GM19395 (cell line): Measurements from ENCODE around the gene KLHDC8B.
"Not testable (repeated sequence)": the region's sequence is repeated elsewhere in the genome, so short reads cannot be mapped to it uniquely, and the experiment has no call there.

ENCODE experiments used
- ATAC-seq: cut with Tn5 transposase; IDR thresholded peaks from one replicate; pipeline ENCODE4 v1.9.1; 2021; ENCODE audit warnings: mild to moderate bottlenecking, moderate library complexity; ENCODE audit not compliant: unreplicated experiment

Gene KLHDC8B

DNA sequence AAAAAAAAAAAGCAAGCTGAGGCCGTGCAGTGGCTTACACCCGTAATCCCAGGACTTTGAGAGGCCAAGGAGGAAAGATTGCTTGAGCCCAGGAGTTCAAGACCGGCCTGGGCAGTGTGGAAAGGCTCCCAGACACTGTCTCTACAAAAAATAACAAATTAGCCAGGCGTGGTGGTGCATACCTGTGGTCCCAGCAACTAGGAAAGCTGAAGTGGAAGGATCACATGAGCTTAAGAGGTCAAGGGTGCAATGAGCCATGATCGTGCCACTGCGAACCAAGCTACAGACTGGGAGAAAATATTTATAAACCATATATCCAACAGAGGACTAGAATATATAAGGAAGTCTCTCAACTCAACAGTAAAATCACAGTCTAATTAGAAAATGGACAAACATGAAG lies 10.0 kb downstream of the KLHDC8B start:
- no peak for ATAC-seq

DNA sequence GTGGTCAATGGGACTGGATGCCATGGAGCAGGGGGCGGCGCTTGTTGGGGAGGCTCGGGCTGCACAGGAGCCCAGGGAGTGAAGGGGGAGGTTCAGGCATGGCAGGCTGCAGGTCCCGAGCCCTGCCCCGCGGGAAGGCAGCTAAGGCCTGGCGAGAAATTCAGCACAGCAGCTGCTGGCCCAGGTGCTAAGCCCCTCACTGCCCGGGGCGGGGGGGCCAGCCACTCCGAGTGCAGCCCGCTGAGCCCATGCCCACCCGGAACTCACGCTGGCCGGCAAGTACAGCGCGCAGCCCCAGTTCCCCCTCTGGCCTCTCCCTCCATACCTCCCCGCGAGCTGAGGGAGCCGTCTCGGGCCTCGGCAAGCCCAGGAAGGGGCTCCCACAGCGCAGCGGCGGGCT lies 11.3 kb downstream of the KLHDC8B start:
- ATAC-seq = no peak

DNA sequence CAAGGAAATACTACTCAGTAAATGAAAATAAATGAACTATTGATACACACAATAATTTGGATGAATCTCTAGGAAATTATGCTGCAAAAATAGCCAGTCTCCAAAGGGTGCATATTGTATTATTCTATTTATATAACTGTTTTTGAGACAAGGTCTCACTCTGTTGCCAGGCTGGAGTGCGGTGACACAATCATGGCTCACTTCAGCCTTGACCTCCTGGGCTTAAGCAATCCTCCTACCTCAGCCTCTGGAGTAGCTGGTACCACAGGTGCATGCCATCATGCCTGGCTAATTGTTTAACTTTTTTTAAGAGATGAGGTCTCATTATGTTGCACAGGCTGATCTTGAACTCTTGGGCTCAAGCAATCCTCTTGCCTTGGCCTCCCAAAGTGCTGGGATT lies 12.5 kb downstream of the KLHDC8B start:
- no peak for ATAC-seq

DNA sequence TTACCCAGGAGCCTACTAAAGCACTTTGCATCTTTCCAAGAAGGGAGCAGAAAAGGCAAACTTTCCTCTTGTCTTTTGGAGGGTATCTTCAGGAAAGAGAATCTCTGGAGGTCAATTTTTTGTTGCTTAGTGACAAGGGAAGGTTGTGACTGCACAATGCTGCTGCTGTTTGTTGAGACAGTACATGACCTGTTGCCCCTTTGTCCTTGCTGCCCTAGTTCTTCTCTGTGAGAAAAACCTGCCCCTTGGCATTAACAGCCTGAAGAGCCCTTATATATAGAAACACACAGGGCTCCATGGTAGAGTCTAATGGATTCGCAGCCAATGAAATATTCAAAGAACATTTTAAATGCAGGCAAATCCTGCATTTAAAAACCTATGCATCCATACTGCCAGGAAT lies 20.3 kb downstream of the KLHDC8B start:
- no peak for ATAC-seq

DNA sequence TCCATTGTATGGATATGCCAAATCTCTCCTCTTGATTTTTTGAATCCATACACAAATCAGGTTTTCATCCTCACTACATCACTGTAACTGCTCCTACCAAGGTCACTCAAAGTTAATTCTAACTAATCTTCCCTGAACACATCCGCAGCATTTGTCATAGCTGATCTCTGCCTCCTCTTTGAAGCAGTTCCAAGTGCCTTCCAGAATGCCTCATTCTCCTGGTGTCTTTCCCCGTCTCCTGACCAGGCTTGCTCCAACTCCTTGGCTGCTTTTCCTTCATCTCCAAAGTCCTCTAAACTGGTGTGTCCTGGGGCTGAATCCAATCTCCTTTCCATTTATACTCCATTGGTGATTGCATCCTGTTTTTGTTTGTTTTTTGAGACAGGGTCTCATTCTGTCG lies 26.8 kb downstream of the KLHDC8B start:
- ATAC-seq = no peak

DNA sequence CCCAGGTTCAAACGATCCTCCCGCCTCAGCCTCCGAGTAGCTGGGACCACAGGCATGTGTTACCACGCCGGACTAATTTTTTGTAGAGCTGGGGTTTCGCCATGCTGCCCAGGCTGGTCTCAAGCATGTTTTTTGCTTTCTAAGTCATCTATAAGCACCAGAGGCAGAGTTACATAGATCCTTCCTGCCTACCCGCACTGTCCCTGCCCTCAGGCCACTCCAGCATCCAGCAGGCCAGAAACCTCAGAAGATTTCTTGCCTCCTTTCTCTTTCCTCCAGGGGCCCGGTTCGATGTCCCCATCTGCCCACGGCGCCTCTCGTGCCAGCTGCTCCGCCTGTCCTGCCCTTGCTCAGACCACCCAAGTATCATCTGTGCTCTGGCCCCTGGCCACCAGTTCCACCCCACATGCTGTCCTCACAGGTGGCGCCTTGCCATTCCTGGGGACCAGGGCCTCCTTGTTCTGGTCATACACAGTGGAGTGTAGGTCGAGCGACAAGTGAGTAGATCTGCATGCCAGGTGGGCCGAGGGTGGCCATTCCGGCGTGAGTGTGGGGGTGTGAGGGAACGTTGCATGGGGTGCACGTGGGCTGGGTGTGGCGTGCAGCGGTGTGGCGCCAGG lies 27.3 kb downstream of the KLHDC8B start:
- no peak for ATAC-seq

DNA sequence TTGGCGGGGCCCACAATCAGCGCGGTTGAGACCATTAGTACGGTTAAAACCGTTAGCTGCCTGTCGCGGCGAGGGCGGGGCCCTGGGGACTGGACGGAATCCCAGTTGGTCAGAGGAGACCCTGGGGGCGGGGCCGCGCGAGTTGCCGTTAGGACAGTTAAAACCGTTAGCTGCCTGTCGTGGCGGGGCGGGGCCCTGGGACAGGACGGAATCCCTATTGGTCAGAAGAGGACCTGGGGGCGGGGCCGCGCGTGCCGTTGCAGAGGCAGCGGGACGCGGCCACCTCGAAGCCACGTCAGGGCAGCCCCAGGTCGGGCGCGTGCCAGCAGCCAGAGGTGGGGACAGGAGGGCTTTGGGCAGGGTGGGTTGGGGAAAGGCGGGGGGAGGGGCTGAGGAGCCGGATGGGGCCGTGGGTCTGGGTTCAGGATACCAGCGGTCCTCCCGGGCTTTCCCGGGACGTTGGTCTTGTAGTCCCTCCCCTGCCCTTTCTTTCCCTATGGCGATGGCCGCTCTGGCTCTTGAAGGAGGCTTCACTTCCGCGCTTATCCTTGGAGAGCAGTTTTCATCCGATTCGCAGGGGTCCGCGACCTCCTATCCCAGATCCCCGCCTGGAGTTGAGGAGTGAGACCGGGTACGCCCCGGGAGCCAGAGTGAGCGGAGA lies 28.0 kb downstream of the KLHDC8B start:
- no peak for ATAC-seq

DNA sequence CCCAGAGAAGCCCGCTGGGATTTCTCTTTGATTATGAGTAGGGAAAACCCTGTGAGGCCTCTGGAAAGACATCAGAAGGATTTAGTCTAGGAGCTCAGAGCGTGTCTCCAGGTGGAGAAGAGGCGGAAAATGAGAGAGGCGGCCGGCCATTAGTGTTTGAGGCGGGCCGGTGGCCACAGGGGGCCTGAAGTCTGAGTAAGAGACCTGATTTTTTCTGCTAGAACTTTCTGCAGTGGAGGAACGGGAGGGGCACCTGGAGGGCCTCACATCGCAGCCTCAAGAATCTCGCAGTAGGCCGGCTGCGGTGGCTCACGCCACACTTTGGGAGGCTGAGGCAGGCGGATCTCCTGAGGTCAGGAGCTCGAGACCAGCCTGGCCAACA lies 28.5 kb downstream of the KLHDC8B start:
- no peak for ATAC-seq

DNA sequence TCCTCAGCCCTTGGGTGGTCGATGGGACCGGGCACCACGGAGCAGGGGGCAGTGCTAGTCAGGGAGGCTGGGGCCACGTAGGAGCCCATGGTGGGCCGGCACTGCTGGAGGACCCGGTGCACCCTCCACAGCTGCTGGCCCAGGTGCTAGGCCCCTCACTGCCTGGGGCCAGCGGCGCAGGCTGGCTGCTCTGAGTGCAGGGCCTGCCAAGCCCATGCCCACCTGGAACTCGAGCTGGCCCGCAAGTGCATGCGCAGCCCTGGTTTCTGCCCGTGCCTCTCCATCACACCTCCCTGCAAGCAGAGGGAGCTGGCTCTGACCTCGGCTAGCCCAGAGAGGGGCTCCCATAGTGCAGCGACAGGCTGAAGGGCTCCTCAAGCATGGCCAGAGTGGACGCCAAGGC lies 42.1 kb downstream of the KLHDC8B start:
- ATAC-seq = no peak

DNA sequence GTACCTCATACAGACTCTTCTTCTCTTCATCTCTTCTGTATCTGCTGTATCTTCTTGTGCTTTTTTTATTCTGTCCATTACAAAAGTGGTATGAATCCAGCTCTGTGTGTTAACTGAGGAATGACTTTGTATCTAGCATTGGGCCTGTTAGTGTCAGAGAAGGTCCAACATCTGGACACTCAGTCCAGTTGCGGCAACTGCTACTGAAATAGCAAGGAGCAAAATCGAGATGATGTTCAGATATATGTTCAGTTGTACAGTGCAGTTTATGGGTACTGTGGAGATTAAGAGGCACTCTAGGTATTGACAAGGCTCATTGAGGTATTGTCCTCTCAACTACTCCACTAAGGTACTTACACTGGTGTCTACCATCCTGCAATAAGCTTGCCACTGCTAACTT lies 42.6 kb downstream of the KLHDC8B start:
- ATAC-seq = no peak

DNA sequence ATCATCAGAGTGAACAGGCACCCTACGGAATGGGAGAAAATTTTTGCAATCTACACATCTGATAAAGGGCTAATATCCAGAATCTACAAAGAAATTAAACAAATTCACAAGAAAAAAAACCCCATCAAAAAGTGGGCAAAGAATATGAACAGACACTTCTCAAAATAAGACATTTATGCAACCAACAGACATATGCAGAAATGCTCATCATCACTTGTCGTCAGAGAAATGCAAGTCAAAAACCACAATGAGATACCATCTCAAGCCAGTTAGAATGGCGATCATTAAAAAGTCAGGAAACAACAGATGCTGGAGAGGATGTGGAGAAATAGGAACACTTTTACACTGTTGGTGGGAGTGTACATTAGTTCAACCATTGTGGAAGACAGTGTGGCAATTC lies 45.3 kb downstream of the KLHDC8B start:
- not testable (repeated sequence) for ATAC-seq

DNA sequence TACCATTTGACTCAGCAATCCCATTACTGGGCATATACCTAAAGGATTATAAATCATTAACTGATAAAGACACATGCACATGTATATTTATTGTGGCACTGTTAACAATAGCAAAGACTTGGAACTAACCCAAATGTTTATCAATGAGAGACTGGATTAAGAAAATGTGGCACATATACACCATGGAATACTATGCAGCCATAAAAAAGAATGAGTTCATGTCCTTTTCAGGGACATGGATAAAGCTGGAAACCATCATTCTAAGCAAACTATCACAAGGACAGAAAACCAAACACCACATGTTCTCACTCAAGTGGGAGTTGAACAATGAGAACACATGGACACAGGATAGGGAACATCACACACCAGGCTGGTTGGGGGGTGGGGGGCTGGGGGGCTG lies 45.7 kb downstream of the KLHDC8B start:
- not testable (repeated sequence) for ATAC-seq

DNA sequence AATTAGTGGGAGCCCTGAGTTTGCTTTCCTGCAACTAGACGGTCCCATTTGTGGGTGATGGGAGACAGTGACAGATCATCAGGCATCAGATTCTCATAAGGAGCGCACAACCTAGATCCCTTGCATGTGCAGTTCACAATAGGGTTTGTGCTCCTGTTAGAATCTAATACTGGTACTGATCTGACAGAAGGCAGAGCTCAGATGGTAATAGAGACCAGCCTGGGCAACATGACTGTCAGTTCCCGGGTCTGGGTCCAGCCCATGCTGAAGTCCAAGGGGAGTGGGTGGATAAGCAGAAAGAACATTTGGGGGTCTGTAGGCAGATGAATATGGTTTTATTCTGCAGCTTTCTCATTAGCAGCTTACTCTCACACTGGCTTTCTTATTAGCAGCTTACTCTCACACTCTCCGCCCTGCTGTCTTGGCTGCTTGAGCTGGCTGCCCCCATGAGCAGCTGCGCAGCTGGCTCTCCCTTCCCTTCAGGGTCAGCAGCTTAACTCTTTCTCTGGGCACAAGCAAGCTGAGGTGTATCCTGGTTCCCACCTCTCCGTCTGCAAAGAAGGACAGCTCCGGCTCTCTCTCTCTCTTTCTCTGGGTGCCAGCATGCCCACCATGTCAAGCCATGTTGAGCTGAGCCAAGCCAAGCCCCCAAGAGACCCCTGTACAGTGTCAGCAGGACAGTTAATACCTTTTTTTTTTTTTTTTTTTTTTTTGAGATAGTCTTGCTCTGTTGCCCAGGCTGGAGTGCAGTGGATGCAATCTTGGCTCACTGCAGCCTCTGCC lies 46.5 kb downstream of the KLHDC8B start:
- no peak for ATAC-seq

DNA sequence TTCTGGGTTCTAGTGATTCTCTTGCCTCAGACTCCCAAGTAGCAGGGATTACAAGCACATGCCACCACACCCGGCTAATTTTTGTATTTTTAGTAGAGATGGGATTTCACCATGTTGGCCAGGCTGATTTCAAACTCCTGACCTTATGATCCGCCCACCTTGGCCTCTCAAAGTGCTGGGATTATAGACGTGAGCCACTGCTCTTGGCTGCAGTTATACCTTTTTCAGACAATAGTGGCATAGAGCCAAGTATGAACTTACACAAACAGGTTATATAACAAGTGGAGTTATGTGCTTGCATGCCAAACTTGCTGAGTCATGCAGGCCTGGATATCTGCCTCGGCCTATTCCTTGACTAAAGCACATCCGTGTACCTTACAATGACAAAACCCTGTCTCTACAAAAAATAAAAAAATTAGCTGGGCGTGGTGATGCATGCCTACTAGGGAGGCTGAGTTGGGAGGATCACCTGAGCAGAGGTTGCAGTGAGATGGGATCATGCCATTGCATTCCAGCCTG lies 47.1 kb downstream of the KLHDC8B start:
- not testable (repeated sequence) for ATAC-seq

DNA sequence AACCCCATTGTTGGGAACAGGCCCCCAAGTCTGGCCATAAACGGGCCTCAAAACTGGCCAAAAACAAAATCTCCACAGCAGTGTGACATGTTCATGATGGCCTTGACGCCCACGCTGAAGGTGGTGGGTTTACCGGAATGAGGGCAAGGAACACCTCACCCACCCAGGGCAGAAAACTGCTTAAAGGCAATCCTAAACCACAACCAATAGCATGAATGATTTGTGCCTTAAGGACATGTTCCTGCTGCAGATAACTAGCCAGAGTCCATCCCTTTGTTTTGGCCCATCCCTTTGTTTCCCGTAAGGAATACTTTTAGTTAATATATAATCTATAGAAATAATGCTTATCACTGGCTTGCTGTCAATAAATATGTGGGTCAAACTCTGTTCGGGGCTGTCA lies 47.7 kb downstream of the KLHDC8B start:
- no peak for ATAC-seq

DNA sequence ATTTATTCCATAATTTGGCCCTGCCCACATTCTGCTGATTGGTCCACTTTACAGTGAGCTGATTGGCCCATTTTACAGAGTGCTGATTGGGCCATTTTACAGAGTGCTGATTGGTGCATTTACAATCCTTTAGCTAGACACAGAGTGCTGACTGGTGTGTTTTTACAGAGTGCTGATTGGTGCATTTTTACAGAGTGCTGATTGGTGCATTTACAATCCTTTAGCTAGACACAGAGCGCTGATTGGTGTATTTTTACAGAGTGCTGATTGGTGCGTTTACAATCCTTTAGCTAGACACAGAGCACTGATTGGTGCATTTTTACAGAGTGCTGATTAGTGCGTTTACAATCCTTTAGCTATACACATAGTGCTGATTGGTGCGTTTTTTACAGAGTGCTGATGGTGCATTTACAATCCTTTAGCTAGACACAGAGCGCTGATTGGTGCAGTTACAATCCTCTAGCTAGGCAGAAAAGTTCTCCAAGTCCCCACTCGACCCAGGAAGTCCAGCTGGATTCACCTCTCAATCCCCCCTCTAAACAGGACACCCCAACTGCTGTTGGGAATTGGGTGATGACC lies 49.7 kb downstream of the KLHDC8B start:
- not testable (repeated sequence) for ATAC-seq

DNA sequence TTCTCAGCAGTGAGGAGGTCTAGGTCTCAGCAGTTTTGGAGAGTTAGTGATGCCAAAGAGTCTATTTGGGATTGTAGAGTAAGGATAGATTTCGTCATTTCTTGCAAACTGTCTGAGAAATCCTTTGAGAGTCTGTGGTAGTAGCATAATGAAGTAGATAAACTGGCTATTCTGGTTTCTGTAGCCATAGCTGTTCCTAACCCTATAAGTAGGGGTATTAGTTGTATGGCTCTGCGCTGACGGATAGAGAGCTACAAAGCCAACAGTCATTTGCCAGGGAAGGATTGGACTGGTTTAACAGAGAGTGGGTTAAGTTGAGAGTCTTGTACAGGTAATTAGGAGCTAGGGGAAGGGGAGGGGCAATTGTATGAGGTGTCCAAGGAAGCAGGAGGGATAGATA lies 50.6 kb downstream of the KLHDC8B start:
- no peak for ATAC-seq
